ENCODE results near the gene LRRFIP2.
"Not testable (repeated sequence)": the region's sequence is repeated elsewhere in the genome, so short reads cannot be mapped to it uniquely, and the experiment has no call there.

LRRFIP2 gene

GRCh38 chr3:37055077-37055476 is 119.3 kb downstream of the LRRFIP2 start:
- not testable (repeated sequence) for DNase-seq

- no peak for DNase-seq
Measured at GRCh38 chr3:37054370-37054769, 120.0 kb downstream of the LRRFIP2 start.

GRCh38 chr3:37053753-37054152 is 120.6 kb downstream of the LRRFIP2 start:
- DNase-seq, result no peak

- no peak for DNase-seq
Measured at GRCh38 chr3:37053337-37053736, 121.0 kb downstream of the LRRFIP2 start.

- no peak for DNase-seq
Measured at GRCh38 chr3:37052860-37053259, 121.5 kb downstream of the LRRFIP2 start.

GRCh38 chr3:37050282-37050681 is 124.1 kb downstream of the LRRFIP2 start:
- no peak for DNase-seq

GRCh38 chr3:37042712-37043111 is 131.7 kb downstream of the LRRFIP2 start:
- DNase-seq, result not testable (repeated sequence)

GRCh38 chr3:37041546-37042195 is 132.7 kb downstream of the LRRFIP2 start:
- no peak for DNase-seq

- no peak for DNase-seq
Measured at GRCh38 chr3:37040231-37040630, 134.2 kb downstream of the LRRFIP2 start.

- no peak for DNase-seq
Measured at GRCh38 chr3:37039161-37039846, 135.1 kb downstream of the LRRFIP2 start.

GRCh38 chr3:37037352-37037751 is 137.0 kb downstream of the LRRFIP2 start:
- no peak for DNase-seq

GRCh38 chr3:37032961-37033360 is 141.4 kb downstream of the LRRFIP2 start:
- DNase-seq, result no peak

GRCh38 chr3:37031096-37031682 is 143.2 kb downstream of the LRRFIP2 start:
- no peak for DNase-seq

- DNase-seq, result no peak
Measured at GRCh38 chr3:37030588-37030987, 143.8 kb downstream of the LRRFIP2 start.

GRCh38 chr3:37029516-37030163 is 144.7 kb downstream of the LRRFIP2 start:
- DNase-seq, result no peak

- no peak for DNase-seq
Measured at GRCh38 chr3:37029111-37029510, 145.3 kb downstream of the LRRFIP2 start.

- no peak for DNase-seq
Measured at GRCh38 chr3:37028329-37028728, 146.1 kb downstream of the LRRFIP2 start.

- no peak for DNase-seq
Measured at GRCh38 chr3:37026851-37027250, 147.5 kb downstream of the LRRFIP2 start.

GRCh38 chr3:37025561-37026335 is 148.6 kb downstream of the LRRFIP2 start:
- no peak for DNase-seq

GRCh38 chr3:37024820-37025405 is 149.5 kb downstream of the LRRFIP2 start:
- no peak for DNase-seq

- no peak for DNase-seq
Measured at GRCh38 chr3:37024092-37024491, 150.3 kb downstream of the LRRFIP2 start.

- DNase-seq, result no peak
Measured at GRCh38 chr3:37017683-37018082, 156.7 kb downstream of the LRRFIP2 start.

GRCh38 chr3:37016903-37017302 is 157.5 kb downstream of the LRRFIP2 start:
- DNase-seq, result no peak
